Inferior parietal cortex (tissue), 1 donor: Measurements from ENCODE around the gene CYP46A1.

ENCODE experiments used
- DNase-seq: peaks from one replicate; pipeline ENCODE4 v3.0.0-alpha.2; 2016; ENCODE audit errors: extremely low spot score

Gene CYP46A1

DNA sequence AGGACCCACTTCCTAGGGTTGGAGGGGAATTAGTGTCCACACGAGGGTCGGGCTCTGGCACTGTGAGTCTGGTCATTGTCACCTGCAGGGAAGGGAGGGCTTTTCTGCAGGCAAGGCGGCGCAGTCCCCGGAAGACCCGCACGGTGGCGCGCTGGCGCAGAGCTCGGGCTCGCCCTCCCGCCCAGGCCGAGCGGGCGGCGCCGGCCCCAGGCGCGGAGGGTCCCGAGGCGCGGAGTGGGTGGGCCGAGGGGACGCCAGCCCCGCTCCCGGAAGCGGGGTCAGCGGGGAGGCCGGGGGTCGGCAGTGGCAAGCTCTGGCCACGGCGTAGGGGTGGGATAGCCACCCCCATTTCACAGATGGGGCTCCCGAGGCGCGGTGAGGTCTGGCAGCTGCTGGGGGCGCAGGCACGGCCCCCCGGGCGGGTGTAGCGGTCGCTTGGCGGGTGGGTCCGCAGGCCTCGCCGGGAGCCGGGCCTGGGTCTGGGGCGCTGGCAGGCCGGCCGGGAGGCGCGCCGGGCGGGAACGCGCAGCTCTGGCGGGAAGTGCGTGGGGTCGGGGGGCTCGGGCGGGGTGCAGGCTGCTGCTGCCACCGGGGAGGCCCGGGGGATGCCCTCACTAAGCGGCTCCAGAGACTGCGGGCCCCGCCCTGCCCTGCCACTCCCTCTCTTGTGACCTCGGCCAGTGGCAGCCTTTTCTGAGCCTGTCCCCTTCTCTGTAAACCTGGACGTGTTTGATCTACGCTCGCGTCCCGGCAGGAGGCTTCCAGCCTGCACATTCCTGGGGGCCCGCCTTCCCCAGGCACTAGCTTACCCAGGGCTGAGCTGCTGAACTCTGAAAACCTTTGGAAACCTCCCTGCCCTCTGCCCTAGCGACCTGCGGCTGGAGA lies 46.1 kb downstream of the CYP46A1 start:
- DNase-seq: peak; percentile 58

- no peak for DNase-seq
Observed at GRCh38 chr14:99730876-99731546, 46.9 kb downstream of the CYP46A1 start.

DNA sequence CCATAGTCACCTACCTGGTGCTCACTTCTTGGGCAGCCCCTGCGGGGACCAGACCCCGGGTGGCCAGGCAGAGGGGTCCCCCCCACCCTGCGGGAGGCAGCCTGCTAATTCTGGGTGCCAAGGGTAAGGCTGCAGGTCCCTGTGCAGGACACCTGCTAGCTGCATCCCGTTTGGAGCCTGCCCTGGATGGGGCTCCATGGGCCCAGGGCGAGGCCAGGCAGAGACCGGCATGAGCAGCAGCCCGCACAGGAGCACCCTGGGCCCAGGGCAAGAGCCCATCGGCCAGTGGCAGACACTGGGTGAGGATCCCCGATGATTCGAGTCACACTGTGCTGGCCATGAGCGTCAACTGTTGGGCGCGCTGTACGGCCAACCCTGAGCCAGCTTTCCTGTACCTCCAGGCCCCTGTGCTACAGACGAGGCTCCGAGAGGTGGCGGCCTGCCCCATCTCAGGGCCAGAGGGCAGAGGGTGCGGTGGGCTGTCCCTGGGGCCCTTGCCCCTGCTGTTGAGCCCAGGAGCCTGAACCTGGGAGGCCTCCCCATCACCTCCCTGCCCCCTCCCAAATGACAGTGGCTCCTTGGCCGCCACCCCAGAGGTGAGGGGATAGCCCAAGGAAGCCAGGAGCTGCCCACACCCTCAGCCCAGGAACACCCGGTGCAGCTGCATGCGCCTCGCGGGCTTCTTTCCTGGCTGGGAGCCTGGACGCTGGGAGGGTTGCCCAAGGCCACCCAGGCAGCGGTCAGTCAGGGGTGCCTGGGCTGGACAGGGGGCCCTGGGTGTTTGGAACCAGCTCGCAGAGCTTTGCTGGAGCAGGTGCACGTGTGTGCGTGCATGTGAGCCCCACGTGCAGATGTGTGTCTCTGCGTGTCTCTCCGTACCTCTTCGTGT lies 47.7 kb downstream of the CYP46A1 start:
- DNase-seq: no peak

DNA sequence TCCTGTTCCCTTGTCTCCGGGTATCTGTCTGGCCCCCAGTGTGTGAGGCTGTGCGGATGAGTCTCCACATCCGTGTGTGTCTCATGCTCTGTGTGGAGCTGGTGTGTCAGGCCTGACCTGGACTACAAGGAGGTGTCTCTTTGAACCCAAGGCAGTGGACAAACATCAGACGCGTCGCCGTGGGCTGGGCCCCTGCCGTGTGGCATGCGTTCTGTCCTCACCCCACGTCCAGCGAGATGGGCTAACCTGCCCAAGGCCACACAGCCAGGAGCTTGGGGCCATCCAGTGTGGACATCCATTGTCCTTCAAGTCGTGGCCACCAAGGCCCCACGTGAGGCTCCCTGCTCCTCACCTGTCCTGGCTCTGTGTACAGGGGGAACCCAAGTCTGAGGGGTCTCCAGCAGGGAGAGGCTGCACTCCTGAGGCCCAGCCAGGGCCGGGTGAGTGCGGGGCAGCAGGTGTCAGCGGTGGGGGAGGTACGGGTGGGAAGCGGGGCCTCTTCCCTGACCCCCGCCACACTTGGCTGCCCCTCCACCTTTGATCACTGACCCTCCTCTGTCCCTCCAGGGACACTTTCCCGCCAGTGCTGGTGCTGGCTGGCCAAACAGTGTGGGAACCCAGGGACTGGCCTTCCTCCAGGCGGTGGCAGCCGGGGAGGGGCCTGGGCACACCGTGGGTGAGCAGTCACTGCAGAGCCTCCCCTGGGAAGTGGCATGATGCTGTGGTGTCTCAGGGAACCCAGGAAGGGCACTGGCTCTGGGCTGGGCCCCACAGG lies 48.5 kb downstream of the CYP46A1 start:
- no peak for DNase-seq

GRCh38 chr14:99733211-99733539 lies 49.1 kb downstream of the CYP46A1 start:
- no peak for DNase-seq

DNA sequence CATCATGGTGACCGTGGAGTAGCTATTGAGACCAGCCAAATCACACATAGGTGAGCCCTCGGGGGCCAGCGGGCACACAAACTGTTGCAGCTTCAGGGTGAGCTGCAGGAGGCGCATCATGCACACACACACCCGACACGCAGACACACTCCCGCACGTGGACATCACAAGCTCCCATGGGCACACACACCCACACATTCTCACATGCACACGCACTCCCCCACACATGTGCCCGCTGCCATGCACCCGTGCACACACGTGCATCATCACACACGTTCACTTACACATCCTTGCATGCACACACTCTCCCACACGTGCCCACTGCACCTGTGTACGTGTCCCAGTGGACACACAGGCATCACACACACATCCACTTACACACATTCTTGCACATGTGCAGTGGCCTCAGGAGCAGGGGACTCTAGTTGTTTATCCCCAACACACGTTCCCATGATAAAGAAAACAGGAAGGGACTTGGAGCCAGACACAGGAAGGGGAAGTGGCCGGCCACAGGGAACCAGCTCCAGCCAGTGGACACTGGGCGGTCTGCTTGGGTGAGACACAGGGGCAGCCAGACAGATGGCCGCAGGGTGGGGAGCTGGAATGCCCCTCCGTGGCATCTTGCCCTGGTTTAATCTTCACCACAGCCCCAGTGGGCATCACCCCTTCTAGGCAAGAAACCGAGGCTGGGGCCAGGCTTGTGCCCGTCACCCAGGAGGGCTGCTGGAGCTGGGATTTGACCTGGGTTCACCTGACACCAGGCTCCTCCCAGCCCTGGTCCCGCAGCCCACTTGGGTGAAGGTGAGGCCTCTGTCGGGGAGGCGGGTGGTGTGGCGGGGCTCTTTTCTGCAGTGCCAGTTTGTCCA lies 49.7 kb downstream of the CYP46A1 start:
- DNase-seq: no peak

- DNase-seq: no peak
Observed at GRCh38 chr14:99734406-99735051, 50.4 kb downstream of the CYP46A1 start.

GRCh38 chr14:99735189-99736135 lies 51.4 kb downstream of the CYP46A1 start:
- no peak for DNase-seq

DNA sequence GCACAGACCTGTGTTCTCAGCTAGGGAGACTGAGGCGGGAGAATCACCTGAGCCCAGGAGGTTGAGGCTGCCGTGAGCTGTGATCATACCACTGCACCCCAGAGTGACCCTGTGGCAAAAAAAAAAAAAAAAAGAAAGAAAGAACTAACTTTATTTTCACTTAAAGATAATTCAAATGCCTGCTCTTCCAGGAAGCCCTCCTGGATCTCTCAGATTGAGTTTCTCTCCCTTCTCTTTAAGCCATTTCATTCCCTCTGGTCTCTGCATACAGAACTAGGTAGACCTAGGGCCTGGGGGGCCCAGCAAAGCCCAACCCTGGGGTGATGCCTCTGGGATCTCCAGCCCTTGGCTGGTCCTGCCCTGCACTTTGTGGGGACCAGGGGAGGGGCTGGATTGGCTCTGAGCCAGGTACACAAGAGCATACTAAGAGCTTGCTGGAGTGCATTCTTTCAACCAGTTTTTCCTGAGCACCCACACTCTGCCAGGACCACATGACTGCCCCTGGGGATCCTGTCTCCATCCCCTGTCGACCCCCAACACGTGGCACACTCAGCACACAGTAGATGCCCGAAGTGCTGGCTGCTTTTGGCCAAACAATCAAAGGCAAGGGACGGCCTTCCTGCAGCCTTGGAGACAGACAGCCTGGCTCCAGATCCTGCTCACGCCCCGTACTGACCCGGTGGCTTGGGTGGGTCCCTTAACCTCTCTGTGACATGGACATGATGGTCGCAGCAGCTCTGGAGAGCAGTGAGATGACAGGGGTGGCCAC lies 52.7 kb downstream of the CYP46A1 start:
- DNase-seq: no peak

- no peak for DNase-seq
Observed at GRCh38 chr14:99737451-99737951, 53.4 kb downstream of the CYP46A1 start.

- no peak for DNase-seq
Observed at GRCh38 chr14:99737956-99738667, 54.0 kb downstream of the CYP46A1 start.

DNA sequence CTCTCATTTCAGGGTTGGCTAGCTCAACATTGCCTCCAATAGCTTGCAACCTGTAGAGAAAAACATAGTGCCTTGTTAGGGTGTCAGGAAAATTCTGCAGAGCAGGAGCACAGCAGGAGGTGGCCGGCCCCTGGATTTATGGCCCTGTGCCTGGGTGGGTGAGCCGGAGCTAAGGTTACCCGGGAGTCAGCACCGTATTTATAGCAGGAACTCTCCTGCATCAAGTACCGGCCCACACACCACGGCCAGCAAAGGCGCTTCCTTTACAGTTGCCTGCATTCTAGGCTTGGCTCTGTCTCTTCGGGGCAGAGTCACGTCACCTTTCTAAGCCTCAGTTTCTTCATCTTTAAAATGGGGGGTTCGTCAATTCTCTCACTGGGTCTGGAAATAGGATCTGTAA lies 56.3 kb downstream of the CYP46A1 start:
- no peak for DNase-seq

DNA sequence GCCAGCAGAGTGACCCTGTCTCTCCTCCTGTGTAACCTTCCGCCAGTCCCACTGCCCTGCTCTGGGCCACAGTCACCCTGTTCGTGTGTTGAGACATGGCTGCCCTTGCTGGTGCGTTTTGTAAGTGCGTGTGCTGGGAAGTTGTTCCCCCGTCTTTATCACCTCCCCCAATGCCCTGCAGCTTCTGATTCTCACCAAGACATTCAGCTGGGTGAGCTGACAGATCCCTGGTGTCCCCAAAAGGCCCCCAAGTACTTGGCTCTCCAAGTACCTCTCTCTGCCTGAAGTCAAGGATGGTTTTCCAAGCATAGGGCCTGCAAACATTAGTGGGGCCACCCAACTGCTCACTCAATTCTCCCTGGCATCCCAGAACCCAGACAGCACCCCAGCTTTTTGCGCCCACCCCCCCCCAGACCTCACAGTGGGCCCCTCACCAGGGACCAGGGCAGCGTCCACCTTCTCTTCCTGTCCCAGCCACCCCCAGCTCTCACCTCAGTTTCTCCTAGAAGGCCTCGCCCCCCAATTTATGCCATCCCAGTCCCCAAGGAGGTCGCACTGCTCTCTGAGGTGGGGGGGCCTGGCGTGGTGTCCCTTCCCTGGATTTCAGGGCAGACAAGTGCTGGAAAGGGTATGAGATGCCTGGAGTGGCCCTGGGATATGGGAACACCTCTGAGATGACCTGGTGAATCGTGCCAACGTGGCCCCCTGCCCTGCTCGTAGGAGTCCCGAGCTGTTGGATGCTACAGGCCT lies 57.3 kb downstream of the CYP46A1 start:
- no peak for DNase-seq

DNA sequence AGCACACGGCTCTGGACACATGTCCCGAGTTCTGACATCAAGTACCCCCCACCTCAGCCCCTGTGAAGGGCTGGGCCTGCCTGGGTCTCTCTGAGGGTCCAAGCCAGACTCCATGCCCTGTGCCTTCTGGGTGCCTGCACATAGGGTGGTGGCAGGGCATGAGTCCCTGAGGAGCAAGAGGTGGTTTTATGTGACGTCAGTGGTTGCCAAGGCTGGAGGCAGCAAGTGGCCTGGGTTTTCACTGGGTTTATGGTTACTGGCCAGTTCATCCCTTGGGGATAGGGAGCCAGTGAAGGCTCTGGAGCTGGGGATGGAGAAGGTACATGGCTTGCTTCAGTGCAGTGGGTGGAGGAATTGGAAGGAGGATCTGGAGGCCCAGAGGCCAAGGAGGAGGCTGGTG lies 58.0 kb downstream of the CYP46A1 start:
- DNase-seq: no peak

GRCh38 chr14:99742509-99743487 lies 58.7 kb downstream of the CYP46A1 start:
- no peak for DNase-seq
